ENCODE measurements around the gene SLC3A2.
A peak's percentile ranks its signal among the peaks of the same experiment; 100 is the strongest.

Gene SLC3A2

DNA sequence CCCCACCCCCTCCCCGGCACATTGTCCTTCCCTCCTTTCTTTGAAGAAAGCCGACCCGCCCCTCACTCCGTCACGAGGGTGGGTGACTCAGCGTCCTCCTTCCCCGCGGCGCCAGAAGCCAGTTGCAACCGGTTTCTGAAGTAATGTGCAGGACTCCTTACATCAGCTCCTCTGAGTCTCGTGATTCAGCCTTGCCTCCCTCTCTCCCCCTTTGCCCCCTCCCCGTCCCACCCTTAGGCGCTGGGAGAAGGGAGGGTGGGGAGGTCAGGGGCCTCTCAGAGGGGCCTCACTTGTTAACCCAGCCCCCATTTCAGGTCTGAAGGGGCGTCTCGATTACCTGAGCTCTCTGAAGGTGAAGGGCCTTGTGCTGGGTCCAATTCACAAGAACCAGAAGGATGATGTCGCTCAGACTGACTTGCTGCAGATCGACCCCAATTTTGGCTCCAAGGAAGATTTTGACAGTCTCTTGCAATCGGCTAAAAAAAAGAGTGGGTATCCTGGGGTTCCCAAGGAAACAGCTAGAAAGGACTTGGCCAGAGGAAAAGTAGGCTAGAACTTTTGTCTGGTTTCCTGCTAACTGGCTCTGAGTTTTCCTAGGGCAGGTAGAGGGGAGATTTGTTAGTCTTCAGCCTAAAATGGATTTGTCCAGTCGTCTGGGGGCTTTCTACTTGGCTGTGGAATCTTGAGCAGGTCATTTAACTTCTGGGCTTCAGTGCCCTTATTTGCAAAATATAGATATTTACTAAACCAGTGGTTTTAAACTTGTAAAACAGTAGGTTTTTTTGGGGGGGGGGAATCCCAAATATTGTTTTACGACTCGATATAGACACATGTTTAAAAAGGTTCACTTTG, 1.1 kb downstream of the SLC3A2 start:
- peak; percentile 93 for DNase-seq (ENCODE audit: low read depth)

DNA sequence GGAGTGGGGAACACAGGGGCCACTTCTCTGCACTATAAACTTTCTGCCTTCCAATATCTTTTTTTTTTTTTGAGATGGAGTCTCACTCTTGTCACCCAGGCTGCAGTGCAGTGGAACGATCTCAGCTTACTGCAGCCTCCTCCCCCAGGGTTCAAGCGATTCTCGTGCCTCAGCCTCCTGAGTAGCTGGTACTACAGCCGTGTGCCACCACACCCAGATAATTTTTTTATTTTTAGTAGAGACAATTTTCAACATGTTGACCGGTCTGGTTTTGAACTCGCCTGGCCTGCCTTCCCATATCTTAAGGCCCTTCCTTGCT, 1.7 kb downstream of the SLC3A2 start:
- no peak for DNase-seq (ENCODE audit: low read depth)

DNA sequence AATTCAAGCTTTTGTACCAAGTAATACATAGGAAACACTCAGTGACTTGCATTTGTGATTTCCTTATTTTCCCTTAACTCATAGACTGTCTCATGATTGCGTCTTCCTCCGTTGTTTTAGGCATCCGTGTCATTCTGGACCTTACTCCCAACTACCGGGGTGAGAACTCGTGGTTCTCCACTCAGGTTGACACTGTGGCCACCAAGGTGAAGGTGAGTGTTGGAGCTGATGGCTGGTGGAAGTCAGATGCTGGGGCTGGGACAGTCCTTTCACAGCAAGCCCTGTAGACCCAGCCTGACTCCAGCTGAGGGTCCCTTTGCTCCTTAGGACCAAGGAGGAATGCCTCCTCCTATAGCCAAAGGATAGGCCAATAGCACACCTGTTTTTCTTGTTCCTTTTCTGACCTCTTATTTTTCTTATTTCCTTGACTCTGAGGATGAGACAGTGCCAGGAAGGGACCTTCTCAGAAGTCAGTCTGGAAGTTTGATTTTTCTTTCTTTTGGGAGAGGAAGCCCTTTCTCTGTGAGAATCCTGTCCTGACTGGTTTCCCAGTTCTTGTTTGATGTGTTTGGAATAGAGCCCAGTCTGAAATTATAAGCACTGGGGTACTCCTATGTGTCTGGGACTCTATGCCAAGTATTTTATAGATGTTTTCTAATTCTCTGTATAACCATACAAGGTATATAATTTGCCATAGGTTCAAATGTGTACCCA, 2.2 kb downstream of the SLC3A2 start:
- no peak for DNase-seq (ENCODE audit: low read depth)

DNA sequence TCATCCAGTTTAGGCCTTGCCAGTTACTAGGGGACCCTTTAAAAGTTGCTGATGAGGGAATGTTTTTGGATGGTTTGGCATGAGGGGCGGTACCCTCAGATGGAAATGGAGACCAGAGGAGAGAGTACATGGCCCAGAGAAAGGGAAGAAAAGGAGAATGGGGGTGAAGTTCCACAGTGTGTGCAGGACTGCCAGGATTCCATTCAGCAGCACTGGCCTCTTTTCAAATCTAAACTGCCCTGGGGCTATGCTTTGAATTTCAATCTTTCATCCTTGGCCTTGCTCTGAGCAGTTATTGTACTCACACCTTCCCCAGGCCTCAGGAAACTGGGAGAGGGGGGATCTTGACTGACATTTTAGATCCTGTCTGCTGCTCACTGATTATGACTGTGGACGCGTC, 3.0 kb downstream of the SLC3A2 start:
- no peak for DNase-seq (ENCODE audit: low read depth)

DNA sequence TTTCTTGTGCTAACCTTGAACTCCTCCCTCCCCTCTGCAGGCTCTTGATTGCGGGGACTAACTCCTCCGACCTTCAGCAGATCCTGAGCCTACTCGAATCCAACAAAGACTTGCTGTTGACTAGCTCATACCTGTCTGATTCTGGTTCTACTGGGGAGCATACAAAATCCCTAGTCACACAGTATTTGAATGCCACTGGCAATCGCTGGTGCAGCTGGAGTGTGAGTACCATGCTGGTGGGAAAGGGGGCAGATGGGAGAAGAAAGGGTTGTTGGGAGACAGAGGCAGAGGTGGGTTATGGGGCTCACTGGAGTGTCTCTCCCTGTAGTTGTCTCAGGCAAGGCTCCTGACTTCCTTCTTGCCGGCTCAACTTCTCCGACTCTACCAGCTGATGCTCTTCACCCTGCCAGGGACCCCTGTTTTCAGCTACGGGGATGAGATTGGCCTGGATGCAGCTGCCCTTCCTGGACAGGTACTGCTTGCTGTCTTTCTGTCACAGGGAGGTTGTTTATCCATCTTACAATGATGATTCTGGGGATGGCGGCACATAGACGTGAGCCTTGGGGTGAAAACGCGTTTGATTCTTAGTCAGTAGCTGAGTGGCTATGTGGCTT, 4.5 kb downstream of the SLC3A2 start:
- no peak for DNase-seq (ENCODE audit: low read depth)

DNA sequence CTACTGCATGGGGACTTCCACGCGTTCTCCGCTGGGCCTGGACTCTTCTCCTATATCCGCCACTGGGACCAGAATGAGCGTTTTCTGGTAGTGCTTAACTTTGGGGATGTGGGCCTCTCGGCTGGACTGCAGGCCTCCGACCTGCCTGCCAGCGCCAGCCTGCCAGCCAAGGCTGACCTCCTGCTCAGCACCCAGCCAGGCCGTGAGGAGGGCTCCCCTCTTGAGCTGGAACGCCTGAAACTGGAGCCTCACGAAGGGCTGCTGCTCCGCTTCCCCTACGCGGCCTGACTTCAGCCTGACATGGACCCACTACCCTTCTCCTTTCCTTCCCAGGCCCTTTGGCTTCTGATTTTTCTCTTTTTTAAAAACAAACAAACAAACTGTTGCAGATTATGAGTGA, 7.7 kb downstream of the SLC3A2 start:
- DNase-seq (ENCODE audit: low read depth) = no peak

DNA sequence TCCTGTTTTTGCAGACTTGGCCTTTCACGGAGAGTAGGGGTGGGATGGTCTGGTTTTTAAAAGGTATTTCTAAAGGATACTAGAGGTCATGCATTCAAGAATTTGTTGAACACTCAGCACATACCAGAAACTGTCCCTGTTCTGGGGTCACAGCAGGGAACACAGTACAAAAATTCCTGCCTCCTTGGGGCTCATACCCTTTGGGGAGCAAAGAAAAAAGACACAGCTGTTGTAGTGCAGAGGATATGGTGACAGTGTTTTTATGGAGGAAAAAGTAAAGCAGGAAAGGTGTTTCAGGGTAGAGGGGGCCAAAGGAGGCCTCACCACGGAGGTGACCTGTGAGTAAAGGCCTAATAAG, 8.4 kb downstream of the SLC3A2 start:
- DNase-seq (ENCODE audit: low read depth) = no peak

DNA sequence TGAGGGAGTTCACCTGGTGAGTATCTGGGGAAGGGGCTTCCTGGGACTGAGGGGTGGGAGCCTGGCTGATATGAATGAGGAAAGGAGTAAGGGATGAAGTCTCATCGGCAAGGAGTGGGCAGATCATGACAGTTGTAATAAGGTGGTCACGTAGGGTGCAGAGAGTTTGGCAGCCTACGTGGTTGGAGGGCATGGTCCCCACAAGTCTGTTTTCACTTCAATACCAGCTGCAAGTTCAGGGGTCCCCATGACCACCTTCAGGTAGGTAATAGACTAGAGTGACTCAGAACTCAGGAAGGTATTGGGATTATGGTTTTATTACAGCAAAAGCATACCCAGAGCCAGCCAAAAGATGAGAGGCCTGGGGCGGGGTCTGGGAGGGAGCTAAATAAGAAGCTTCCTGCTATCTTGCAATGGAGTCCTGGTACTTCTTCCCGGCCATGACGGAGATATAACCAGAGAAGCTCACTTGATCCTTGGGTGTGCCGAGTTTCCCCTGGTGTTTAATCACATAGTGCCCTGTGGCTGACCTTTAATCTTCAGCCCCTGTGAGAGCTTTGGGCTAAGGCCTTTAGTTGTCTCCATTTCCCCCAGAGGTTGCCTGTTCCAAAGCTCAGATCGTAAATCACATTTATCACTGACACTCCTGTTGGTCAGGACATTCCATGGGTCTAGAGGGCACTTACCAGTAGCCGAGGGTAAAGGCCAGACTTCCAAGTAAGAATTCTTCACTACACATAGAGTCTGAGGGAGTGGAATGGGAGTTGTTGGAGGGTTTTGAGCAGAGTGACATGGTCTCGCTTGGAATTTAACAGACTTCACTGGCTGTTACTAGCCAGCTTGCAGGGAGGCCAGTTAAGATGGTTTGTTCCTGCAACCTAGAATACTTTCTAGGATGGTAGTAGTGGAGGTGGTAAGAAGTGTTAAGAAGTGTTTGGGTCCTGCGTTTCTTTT, 9.1 kb downstream of the SLC3A2 start:
- no peak for DNase-seq (ENCODE audit: low read depth)

DNA sequence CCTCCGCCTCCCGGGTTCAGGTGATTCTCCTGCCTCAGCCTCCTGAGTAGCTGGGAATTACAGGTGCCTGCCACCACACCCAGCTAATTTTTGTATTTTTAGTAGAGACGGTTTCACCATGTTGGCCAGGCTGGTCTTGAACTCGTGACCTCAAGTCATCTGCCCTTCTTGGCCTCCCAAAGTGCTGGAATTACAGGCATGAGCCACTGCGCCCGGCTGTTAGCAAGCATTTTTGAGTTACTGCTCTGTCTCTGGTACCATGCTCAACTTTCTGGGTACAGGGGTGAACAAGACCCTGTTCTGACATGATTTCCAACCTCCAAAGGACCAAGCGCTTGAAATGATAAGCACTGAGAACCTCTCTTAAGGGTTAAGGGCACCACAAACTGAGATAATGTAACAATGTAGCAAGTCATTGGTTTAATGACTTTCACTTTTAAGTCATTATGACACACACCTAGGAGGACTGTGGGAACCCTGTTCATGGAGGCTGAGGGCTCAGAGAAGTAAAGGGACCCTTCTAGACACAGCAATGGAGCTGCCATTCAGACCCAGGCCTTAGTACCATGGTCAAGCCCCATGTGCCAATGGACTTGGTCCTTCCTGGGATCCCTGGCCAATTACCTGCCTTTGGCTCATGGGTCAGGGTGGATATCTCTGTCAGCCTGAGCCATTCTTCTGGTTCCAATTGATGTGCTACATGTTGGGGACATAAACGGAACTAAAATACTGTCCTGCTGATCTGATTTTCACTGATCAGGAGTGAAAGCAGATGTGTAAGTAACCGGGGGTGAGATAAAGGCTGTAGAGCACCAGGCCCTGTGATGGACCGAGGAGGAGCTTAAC, 11.6 kb downstream of the SLC3A2 start:
- DNase-seq (ENCODE audit: low read depth) = no peak

DNA sequence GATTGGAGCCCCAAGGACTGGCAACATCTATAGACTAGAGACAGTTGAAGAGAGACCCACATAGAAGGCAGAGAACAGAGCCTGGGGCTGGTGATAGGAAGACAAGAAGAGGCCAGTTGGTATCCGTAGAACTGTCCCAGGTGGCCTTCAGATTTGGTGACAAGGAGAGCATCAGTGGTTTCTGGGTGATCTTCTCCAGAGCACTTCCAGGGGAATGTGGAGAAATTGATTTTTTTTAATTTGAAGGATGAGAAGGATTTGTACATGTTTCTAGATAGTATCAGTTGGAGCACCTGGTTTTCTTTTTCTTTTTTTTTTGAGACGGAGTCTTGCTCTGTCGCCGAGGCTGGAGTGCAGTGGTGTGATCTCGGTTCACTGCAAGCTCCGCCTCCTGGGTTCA, 14.8 kb downstream of the SLC3A2 start:
- DNase-seq (ENCODE audit: low read depth) = no peak

DNA sequence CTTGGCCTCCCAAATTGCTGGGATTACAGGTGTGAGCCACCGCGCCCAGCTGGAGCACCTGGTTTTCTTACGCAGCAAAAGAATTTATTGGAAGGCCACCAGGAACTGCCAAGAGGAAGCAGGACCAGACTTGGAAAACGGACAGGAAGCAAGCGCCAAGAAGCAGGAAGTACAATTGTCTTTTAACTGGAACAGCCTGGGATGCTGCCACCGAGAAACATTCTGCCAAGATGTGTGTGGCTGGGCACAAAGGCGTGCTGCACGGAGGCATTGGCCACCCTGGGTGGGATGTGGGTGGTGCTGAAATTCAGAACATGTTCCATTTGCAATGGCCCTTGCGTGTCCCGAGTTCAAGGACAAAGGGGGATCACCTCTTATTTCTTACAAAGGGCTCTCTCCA, 15.4 kb downstream of the SLC3A2 start:
- no peak for DNase-seq (ENCODE audit: low read depth)

DNA sequence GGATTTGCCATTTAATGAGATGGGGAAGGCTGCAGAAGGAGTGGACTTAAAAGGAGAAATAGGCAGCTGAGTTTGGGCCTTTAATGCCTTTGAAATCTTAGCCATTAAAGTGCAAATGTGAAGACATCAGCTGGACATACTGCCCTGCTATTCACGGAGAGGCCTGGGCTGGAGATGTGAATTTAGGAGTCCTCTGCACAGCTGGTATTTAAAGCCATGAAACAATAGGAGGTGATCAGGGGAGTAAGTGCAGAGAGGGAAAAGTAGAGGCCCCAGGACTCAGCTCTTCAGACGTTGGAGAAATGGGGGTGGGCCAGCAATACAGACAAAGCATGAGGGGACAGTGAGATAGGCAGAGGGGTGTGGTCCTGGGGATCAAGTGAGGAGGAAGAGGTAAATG, 16.6 kb downstream of the SLC3A2 start:
- no peak for DNase-seq (ENCODE audit: low read depth)

DNA sequence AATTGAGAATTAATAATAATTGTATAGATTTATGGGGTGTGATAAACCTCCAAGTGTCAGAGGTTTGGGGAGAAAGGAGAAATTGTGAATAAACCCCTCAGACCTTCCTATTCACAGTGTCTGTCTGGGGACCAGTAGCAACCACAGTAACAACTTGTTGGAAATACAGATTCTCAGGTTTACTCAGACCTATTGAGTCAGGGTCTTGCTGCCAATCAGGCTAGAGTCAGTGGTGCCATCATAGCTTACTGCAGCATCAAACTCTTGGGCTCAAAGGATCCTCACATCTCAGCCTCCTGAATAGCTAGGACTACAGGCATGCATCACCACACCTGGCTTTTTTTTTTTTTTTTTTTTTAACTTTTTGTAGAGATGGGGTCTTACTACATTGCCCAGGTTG, 17.3 kb downstream of the SLC3A2 start:
- DNase-seq (ENCODE audit: low read depth) = no peak

DNA sequence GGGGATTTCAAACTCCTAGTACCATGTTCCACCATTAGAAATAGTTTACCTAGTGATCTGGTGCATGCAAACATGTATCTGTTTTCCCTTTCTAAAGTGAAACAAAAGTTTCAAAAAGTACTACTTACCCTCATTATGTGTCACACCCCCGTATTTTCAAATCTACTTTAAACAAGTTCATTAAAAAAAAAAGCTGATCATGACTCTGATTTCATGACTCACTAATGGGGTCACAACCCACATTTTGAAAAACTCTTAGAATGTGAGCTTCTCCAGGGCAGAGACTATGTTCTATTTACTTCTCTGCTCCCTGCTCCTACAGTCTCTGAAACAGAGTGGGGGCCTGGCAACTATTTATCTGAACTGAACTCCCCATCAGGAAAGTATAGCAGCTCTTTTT, 22.2 kb downstream of the SLC3A2 start:
- DNase-seq (ENCODE audit: low read depth) = no peak

DNA sequence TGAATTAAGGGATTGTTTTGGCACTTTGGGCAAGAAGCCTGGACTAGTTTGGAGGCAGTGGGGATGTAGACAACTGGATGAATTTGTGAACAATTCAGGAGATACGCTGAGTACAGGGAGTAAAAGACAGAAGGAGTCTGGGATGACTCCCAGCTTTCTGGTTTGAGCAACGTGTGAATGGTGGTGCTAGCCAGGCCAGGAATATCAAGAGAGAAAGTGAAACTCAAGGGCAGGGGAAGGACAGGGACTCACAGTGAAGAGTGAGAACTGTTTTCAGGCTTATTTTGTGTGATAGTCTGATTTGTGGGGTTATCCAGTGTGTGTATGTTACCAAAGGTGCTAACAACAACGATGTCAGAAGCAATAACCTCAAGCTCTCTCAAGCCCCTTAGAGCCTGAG, 24.6 kb downstream of the SLC3A2 start:
- DNase-seq (ENCODE audit: low read depth) = no peak

DNA sequence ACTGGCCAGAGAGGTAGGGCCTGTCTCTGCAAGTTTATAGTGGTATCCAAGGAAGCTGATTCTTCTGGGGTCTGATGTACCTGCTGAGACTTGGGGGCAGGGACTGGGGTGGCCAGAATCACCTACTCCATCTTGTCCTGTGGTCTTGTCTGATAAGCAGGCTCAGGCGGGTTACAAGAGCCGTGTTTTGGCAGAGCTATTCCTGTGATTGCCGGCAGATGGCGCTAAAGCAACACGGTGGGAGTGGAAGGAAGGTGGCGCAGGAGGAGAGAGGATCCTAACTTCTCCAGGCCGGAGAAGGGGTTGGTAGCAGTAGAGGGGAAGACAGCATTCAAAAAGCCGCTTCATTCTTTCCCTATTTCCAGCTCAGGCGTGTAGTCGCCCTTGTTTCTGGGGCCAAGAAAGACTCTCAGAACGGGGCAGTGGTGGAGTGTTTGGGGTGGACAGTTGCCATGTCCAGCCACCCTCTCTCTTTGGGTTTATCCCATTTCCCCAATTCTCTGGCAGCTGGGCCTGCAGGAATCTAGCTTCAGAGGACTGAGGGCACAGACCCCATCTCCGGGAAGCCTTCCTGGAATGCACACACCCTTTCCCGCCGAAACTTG, 25.3 kb downstream of the SLC3A2 start:
- DNase-seq (ENCODE audit: low read depth) = peak; percentile 65

DNA sequence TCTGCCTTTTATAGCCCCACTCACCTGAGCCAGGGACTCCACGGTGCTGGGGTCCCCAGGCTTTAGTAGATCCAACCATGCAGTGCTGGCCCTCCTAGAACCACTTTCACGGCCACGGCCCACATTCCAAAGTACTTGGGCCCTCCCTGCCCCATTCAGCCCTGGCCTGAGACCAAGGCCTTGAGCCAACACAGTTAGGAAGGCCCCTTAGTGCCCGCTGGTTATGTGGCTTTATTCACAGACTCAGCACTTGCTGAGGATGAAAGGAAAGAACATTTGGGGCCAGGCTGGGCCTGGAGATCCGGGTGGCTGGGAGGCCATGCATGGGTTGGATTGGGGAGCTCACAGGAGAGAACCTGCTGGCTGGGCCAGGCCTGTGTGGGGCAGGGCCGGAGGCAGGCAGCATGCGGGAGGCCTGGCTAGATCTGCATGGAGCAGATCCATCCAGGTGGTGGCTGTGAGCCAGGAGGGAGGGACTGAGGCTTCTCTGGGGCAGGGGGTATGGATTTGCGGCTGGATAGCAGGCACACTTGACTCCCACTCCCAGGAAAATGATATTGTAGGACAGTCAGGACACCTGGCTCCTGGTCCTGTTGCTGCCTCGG, 27.9 kb downstream of the SLC3A2 start:
- DNase-seq (ENCODE audit: low read depth) = no peak

DNA sequence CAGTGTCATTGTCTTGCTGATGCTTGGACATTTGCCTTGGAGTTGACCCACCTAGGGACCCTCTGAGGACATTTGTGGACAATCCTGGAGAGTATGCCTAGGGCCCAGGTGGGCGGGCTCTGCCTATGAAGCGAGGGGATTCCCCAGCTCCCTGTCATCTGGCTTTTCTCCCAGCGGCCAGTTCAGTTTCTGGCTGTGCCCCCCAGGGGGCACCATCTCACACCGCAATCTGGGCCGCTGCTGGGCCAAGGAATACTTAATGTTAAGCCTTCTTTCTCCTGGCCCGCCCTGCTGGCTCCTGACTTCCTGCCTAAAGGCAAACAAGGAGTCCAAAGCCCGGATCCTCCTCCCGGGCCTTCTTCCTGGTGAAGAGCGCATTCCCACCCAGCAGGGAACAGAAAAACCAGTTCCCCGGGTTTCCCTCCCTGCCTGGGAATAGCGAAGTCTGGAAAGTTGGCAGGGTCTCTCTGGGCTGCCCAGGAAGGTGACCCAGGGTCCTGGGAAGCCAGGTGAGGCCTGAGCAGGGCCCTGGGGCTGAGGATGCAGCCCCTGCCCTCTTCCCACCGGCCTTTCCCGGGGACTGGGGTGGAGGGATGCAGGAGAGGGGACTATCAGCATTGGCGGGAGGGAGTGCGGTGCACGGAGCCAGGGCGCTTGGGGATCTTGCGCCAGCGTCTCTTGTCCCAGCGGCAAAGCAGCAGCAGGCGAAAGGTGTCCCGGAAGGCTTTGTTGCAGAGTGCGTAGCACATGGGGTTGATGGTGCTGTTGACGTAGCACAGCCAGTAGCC, 28.6 kb downstream of the SLC3A2 start:
- DNase-seq (ENCODE audit: low read depth) = no peak

DNA sequence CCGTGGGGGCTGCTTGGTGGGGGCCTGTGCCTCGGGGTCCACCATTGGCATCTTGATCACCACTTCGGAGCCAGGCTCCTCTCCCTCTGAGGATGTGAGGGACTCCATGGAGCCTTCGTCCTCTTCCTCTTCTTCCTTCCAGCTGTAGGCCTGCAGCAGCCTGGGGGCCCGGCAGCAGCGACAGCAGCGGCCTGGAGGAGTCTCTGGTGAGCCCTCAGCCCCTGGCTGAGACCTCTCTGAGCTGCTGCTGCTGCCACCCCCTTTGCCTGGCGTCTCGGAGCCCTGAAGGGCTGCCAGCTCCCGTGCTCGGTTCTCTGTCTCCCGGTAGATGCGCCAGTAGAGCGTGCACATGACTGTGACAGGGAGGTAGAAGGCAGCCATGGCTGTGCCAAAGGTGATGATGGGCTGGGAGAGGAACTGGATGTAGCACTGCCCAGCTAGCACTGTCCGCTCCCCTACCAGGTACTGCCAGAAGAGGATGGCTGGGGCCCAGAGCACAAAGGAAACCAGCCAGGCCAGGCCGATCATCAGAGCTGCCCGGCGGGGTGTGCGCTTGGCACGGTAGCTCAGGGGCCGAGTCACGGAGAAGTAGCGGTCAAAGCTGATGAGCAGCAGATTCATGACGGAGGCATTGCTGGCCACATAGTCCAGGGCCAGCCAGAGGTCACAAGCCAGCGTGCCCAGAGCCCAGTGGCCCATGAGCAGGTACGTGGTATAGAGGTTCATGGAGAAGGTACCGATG, 29.6 kb downstream of the SLC3A2 start:
- DNase-seq (ENCODE audit: low read depth) = no peak

Measured in activated T-helper 9 cell treated with anti-CD3 and anti-CD28 coated beads, Interleukin-2, amount 50 U/mL, for 16 hours (primary cell).